ENCODE results near the gene CNNM4. TPM values are rescaled to one million over a fixed set of nuclear protein-coding genes. Genes with fewer than 3 reads are reported as not detected.
A peak's percentile ranks its signal among the peaks of the same experiment; 100 is the strongest.
"Not testable (repeated sequence)": the region's sequence is repeated elsewhere in the genome, so short reads cannot be mapped to it uniquely, and the experiment has no call there.

Gene CNNM4
- total RNA-seq, 4 donors from 2014 or later = 19.0 to 53.9 (median 41.7) TPM

DNA sequence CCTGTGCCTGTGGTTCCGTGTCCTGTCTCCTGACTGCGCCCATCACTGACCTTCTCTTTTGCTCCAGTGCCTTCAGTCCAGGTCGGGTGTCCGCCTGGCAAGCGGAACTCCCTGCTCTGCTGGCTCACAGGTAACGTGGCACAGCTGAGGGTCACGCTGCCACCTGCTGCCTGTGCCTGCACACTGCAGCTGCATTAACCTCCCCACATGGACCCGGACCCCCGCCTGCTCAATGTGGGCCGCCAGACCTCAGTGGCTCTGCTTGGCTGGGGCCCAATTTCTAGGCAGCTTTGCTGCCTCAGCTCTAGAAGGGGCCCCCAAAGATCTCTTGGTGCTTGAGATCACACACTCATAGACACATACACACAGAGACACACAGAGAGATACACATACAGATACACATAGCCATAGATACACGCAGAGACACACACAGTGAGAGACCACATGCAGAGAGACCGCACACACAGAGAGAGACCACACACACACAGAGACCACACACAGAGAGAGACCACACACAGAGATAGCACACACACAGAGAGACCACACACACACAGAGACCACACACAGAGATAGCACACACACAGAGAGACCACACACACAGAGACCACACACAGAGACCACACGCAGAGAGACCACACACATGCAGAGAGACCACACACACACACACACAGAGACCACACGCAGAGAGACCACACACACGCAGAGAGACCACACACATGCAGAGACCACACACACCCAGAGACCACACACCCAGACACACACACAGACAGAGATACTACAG, 40.5 kb downstream of the CNNM4 start:
- Histone ChIP-seq H3K4me1 (peaks cover 0 to 11% (median 5%) of the 10 kb centered on the region in 4 donors), H3K27me3 (no peaks in the 10 kb centered on the region), H3K4me3 (no peak overlapping the region), H3K27ac (peak overlapping the region in 2 of 4 donors; percentile 18 to 46), H3K36me3 (peaks cover 0 to 60% (median 0%) of the 10 kb centered on the region in 3 donors), H3K9me3 (no peaks in the 10 kb centered on the region)
- DNase-seq = peak; percentile 83 to 92 (median 86)
- TF ChIP-seq POLR2A (IDR thresholded peaks at IDR 0.05) = no peak
- TF ChIP-seq, protein P1, sequence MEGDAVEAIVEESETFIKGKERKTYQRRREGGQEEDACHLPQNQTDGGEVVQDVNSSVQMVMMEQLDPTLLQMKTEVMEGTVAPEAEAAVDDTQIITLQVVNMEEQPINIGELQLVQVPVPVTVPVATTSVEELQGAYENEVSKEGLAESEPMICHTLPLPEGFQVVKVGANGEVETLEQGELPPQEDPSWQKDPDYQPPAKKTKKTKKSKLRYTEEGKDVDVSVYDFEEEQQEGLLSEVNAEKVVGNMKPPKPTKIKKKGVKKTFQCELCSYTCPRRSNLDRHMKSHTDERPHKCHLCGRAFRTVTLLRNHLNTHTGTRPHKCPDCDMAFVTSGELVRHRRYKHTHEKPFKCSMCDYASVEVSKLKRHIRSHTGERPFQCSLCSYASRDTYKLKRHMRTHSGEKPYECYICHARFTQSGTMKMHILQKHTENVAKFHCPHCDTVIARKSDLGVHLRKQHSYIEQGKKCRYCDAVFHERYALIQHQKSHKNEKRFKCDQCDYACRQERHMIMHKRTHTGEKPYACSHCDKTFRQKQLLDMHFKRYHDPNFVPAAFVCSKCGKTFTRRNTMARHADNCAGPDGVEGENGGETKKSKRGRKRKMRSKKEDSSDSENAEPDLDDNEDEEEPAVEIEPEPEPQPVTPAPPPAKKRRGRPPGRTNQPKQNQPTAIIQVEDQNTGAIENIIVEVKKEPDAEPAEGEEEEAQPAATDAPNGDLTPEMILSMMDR (IDR thresholded peaks at IDR 0.05) = peak; percentile 77 to 95 (median 89)

- H3K4me3 ChIP-seq = no peak overlapping the region
- no peaks in the 10 kb centered on the region for H3K27me3 ChIP-seq
- H3K4me1 ChIP-seq = peaks cover 0 to 13% (median 5%) of the 10 kb centered on the region in 4 donors
- H3K9me3 ChIP-seq = no peaks in the 10 kb centered on the region
- H3K27ac ChIP-seq = peak overlapping the region in 3 of 4 donors; percentile 33 to 50 (median 46)
- peaks cover 0 to 58% (median 0%) of the 10 kb centered on the region in 3 donors for H3K36me3 ChIP-seq
- DNase-seq = peak; percentile 26 to 72 (median 70)
- no peak for TF ChIP-seq POLR2A (IDR thresholded peaks at IDR 0.05)
- TF ChIP-seq, protein P1 (IDR thresholded peaks at IDR 0.05) = no peak
Observed at GRCh38 chr2:96801786-96802595, 41.3 kb downstream of the CNNM4 start.

DNA sequence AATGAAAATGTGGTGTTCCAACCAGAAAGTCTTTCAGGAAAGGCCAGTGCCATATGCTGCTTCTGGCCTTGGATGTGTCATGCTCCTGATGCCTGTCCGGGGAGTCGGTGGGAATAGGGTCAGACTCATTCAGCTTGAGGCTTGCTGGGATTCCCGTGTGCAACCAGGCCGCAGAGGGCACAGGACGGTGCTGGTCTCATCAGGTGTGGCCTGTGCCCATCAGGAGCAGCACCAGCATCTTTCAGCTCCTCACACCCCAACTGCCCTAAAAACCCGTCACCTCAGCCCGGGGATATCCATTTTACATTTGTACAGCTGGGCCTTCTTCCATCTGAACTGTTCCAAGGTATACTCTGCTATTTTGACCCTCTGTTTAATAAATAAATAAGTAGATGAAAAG, 42.0 kb downstream of the CNNM4 start:
- Histone ChIP-seq H3K27me3 (no peaks in the 10 kb centered on the region), H3K36me3 (peaks cover 0 to 50% (median 0%) of the 10 kb centered on the region in 3 donors), H3K9me3 (no peaks in the 10 kb centered on the region), H3K4me1 (peaks cover 0 to 13% (median 5%) of the 10 kb centered on the region in 4 donors), H3K27ac (peak overlapping the region in 2 of 4 donors; percentile 33 to 46), H3K4me3 (no peak overlapping the region)
- DNase-seq = peak in 1 of 3 donors; percentile 34
- TF ChIP-seq, protein P1 (IDR thresholded peaks at IDR 0.05) = no peak
- no peak for TF ChIP-seq POLR2A (IDR thresholded peaks at IDR 0.05)

- no peak for DNase-seq
- H3K27ac ChIP-seq = no peak overlapping the region
- H3K36me3 ChIP-seq = peaks cover 0 to 52% (median 0%) of the 10 kb centered on the region in 3 donors
- no peaks in the 10 kb centered on the region for H3K9me3 ChIP-seq
- no peaks in the 10 kb centered on the region for H3K27me3 ChIP-seq
- H3K4me3 ChIP-seq = no peak overlapping the region
- TF ChIP-seq, protein P1 (IDR thresholded peaks at IDR 0.05) = no peak
- TF ChIP-seq POLR2A (IDR thresholded peaks at IDR 0.05) = no peak
- H3K4me1 ChIP-seq = peaks cover 0 to 16% (median 7%) of the 10 kb centered on the region in 4 donors
Observed at GRCh38 chr2:96804986-96805385, 44.3 kb downstream of the CNNM4 start.

DNA sequence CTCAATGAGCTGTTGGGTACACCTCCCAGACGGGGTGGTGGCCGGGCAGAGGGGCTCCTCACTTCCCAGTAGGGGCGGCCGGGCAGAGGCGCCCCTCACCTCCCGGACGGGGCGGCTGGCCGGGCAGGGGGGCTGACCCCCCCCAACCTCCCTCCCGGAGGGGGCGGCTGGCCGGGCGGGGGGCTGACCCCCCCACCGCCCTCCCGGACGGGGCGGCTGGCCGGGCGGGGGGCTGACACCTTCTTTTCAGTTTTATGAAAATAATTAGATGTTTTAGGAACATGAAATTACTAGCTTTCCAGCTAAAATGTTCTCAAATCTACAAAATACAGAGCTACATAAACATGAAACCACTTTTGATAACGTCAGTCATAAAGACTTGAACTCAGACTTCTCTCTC, 45.2 kb downstream of the CNNM4 start:
- H3K36me3 ChIP-seq = peaks cover 0 to 54% (median 0%) of the 10 kb centered on the region in 3 donors
- H3K27ac ChIP-seq = peak overlapping the region; percentile 29 to 81 (median 62)
- H3K27me3 ChIP-seq, H3K4me3 ChIP-seq, H3K9me3 ChIP-seq: not testable (repeated sequence)
- H3K4me1 ChIP-seq = peaks cover 0 to 20% (median 5%) of the 10 kb centered on the region in 4 donors
- DNase-seq = peak in 1 of 3 donors; percentile 4

Measured in Peyer's patch (tissue), 4 donors.